ENCODE data around the gene SNX8.

DNA sequence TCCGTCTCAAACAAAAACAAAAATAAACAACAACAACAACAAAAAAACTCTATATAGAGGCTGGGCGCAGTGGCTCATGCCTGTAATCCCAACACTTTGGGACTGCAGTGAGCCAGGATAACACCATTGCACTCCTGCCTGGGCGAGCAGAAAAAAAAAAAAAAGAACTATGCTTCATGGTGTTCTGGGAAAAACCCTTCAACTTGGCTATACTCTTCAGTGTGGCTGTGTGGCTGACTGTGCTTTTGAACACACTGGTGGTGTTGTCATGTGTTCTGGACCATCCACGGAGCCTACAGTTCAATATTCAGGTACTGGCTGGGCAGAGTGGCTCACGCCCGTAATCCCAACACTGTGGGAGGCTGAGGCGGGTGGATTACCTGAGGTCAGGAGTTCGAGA, 26.5 kb downstream of the SNX8 start:
- no peak for TF ChIP-seq EZH2 (IDR thresholded peaks at IDR 0.05; ENCODE audit: insufficient read depth, poor library complexity, severe bottlenecking)
- TF ChIP-seq EZH2phosphoT487 (IDR thresholded peaks at IDR 0.05; ENCODE audit: insufficient read depth, low read depth): no peak
